ENCODE measurements around the gene SLC25A39. TPM values are rescaled to one million over a fixed set of nuclear protein-coding genes. Genes with fewer than 3 reads are reported as not detected.
"Not testable (repeated sequence)": the region's sequence is repeated elsewhere in the genome, so short reads cannot be mapped to it uniquely, and the experiment has no call there.

SLC25A39 gene
- total and polyA plus RNA-seq, 9 donors: 35.9 to 87.7 (median 70.0) TPM

DNA sequence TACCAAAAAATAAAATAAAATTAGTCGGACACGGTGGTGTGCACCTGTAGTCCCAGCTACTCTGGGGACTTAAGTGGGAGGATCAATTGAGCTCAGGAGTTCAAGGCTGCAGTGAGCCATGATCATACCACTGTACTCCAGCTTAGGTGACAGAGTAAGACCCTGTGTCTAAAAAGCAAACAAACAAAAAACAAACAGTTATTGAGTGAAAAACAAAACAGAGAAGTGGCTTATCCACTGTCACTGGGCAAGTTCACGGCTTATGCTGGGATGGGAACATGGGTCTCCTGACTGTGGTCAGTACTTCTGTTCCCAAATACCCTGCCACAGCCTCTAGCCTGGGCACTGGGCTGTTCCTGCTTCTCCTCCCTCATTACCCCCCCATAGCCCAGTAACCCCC lies 10.9 kb upstream of the SLC25A39 start:
- no peaks in the 10 kb centered on the region for H3K36me3 ChIP-seq (ENCODE audit: control insufficient read depth, insufficient read depth, low read length)
- no peak for DNase-seq
- no peak overlapping the region for H3K4me3 ChIP-seq (ENCODE audit: low read length)
- no peaks in the 10 kb centered on the region for H3K9me3 ChIP-seq (replicated peaks; ENCODE audit: control insufficient read depth, low read depth, low read length)
- H3K4me1 ChIP-seq (ENCODE audit: control insufficient read depth, insufficient read depth, low read length): peaks cover 14% of the 10 kb centered on the region
- H3K27me3 ChIP-seq (ENCODE audit: control insufficient read depth, insufficient read depth, low read length): peaks cover 5% of the 10 kb centered on the region
- 82% methylated on average over 1 of the region's 3 CpGs for WGBS (ENCODE audit: insufficient coverage)
- H3K27ac ChIP-seq (ENCODE audit: low read length): no peak overlapping the region

GRCh38 chr17:44334727-44335126 lies 10.1 kb upstream of the SLC25A39 start:
- DNase-seq: no peak
- H3K9me3 ChIP-seq (replicated peaks; ENCODE audit: control insufficient read depth, low read depth, low read length): no peaks in the 10 kb centered on the region
- peaks cover 14% of the 10 kb centered on the region for H3K4me1 ChIP-seq (ENCODE audit: control insufficient read depth, insufficient read depth, low read length)
- H3K36me3 ChIP-seq (ENCODE audit: control insufficient read depth, insufficient read depth, low read length): no peaks in the 10 kb centered on the region
- no peak overlapping the region for H3K4me3 ChIP-seq (ENCODE audit: low read length)
- no peak overlapping the region for H3K27ac ChIP-seq (ENCODE audit: low read length)
- peaks cover 5% of the 10 kb centered on the region for H3K27me3 ChIP-seq (ENCODE audit: control insufficient read depth, insufficient read depth, low read length)
- WGBS (ENCODE audit: insufficient coverage): 24% methylated on average over 2 of the region's 3 CpGs

DNA sequence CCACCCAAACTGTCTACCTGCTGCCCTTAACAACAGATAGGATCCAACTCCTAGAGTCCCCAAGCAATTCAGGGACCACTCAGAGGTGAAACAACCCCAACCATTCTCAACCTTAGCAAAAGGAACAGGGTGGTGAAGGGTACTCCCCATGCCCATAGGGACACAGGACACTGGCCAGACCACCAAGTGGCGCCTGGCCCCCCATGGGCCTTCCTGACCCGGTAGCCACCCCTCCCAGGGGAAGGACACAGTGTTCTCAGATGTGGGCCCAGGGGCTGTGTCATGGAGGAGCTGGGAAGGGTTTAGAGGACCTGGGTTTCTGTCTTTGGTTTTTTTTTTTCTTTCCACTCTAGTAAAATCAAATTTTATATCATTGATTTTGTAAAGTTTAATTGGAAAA lies 9.7 kb upstream of the SLC25A39 start:
- Histone ChIP-seq H3K27ac (ENCODE audit: low read length) (no peak overlapping the region), H3K9me3 (replicated peaks; ENCODE audit: control insufficient read depth, low read depth, low read length) (no peaks in the 10 kb centered on the region), H3K36me3 (ENCODE audit: control insufficient read depth, insufficient read depth, low read length) (no peaks in the 10 kb centered on the region), H3K4me1 (ENCODE audit: control insufficient read depth, insufficient read depth, low read length) (peaks cover 14% of the 10 kb centered on the region), H3K4me3 (ENCODE audit: low read length) (no peak overlapping the region), H3K27me3 (ENCODE audit: control insufficient read depth, insufficient read depth, low read length) (peaks cover 5% of the 10 kb centered on the region)
- DNase-seq: no peak
- no CpG with 5 or more reads among the region's 2 CpGs for WGBS (ENCODE audit: insufficient coverage)

DNA sequence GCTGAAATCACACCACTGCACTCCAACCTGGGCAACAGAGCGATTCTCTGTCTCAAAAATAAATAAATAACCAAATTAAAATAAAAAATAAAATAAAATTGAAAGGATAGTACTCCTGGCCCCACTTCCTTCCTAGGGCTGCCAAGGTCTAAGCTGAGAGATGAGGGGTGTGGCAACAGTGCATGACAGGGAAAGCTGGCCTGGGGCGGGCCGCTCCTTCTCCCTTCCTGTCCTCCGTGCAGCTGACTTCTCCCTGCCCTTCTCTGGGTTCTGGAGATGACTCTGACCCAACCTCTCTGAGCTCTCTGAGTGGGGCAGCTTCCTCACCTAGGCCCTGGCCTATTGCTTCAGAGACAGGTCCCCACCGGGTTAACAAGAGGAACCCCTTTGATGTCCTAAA lies 8.7 kb upstream of the SLC25A39 start:
- Histone ChIP-seq H3K4me1 (ENCODE audit: control insufficient read depth, insufficient read depth, low read length) (peaks cover 8% of the 10 kb centered on the region), H3K36me3 (ENCODE audit: control insufficient read depth, insufficient read depth, low read length) (no peaks in the 10 kb centered on the region), H3K27ac (ENCODE audit: low read length) (no peak overlapping the region), H3K9me3 (replicated peaks; ENCODE audit: control insufficient read depth, low read depth, low read length) (no peaks in the 10 kb centered on the region), H3K27me3 (ENCODE audit: control insufficient read depth, insufficient read depth, low read length) (peaks cover 5% of the 10 kb centered on the region), H3K4me3 (ENCODE audit: low read length) (no peak overlapping the region)
- no peak for DNase-seq
- 52% methylated on average over 4 of the region's 5 CpGs for WGBS (ENCODE audit: insufficient coverage)

DNA sequence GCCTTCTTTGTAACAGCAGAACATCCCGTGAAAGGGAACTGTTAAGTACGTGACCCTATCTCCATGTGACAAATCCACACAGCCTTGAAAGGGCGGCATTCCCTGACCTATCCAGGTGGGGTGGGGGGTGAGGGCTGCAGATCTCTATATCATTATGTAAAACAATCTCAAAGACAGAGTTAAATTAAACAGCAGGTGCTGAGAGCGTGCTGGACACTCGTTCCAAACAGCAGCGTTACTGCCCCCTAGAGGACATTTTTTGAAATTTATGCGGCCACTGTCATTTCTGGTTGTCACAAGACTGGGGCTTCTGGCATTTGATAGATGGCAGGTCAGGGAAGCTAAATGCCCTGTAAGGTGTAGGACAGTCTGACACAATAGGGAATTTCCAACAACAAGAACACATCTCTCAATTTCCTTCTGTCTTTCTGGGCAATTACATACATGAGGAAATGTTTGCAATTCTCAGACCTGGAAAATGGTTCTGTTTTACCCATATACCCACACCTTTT lies 6.7 kb upstream of the SLC25A39 start:
- WGBS (ENCODE audit: insufficient coverage): 0% methylated on average over 3 of the region's 7 CpGs
- Histone ChIP-seq H3K9me3 (replicated peaks; ENCODE audit: control insufficient read depth, low read depth, low read length) (no peaks in the 10 kb centered on the region), H3K27me3 (ENCODE audit: control insufficient read depth, insufficient read depth, low read length) (peaks cover 3% of the 10 kb centered on the region), H3K4me3 (ENCODE audit: low read length) (no peak overlapping the region), H3K36me3 (ENCODE audit: control insufficient read depth, insufficient read depth, low read length) (no peaks in the 10 kb centered on the region), H3K4me1 (ENCODE audit: control insufficient read depth, insufficient read depth, low read length) (peaks cover 12% of the 10 kb centered on the region), H3K27ac (ENCODE audit: low read length) (no peak overlapping the region)
- DNase-seq: peak; percentile 85

DNA sequence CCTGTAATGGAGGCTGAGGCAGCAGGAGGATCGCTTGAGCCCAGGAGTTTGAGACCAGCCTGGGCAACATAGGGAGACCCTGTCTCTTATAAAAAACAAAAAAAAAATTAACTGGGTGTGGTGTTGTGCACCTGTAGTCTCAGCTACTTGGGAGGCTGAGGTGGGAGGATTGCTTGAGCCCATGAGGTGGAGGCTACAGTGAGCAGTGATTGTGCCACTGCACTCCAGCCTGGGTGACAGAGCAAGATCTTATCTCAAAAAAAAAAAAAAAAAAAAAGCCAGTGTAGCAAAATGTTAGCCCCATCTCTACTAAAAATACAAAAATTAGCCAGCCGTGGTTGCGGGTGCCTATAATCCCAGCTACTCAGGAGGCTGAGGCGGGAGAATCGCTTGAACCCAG lies 5.6 kb upstream of the SLC25A39 start:
- DNase-seq; H3K27ac ChIP-seq (ENCODE audit: low read length); H3K36me3 ChIP-seq (ENCODE audit: control insufficient read depth, insufficient read depth, low read length); H3K27me3 ChIP-seq (ENCODE audit: control insufficient read depth, insufficient read depth, low read length); H3K9me3 ChIP-seq (replicated peaks; ENCODE audit: control insufficient read depth, low read depth, low read length); H3K4me3 ChIP-seq (ENCODE audit: low read length): not testable (repeated sequence)
- no CpG with 5 or more reads among the region's 5 CpGs for WGBS (ENCODE audit: insufficient coverage)
- peaks cover 22% of the 10 kb centered on the region for H3K4me1 ChIP-seq (ENCODE audit: control insufficient read depth, insufficient read depth, low read length)

DNA sequence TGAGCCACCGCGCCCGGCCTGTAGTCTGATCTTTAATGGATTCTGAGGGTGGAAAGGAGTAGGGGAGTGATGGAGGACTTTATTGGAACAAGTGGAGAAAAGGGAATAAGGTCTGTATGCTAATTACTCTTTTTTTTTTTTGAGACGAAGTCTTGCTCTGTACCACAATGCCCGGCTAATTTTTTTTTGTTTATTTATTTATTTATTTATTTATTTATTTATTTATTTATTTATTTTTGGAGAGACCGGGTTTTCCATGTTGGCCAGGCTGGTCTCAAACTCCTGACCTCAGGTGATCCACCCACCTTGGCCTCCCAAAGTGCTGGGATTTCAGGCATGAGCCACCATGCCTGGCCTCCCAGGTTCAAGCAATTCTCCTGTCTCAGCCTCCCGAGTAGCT lies 4.9 kb upstream of the SLC25A39 start:
- H3K36me3 ChIP-seq (ENCODE audit: control insufficient read depth, insufficient read depth, low read length); H3K27me3 ChIP-seq (ENCODE audit: control insufficient read depth, insufficient read depth, low read length); H3K27ac ChIP-seq (ENCODE audit: low read length); DNase-seq; H3K4me3 ChIP-seq (ENCODE audit: low read length); H3K9me3 ChIP-seq (replicated peaks; ENCODE audit: control insufficient read depth, low read depth, low read length): not testable (repeated sequence)
- H3K4me1 ChIP-seq (ENCODE audit: control insufficient read depth, insufficient read depth, low read length): peaks cover 27% of the 10 kb centered on the region
- 92% methylated on average over 4 of the region's 7 CpGs for WGBS (ENCODE audit: insufficient coverage)

DNA sequence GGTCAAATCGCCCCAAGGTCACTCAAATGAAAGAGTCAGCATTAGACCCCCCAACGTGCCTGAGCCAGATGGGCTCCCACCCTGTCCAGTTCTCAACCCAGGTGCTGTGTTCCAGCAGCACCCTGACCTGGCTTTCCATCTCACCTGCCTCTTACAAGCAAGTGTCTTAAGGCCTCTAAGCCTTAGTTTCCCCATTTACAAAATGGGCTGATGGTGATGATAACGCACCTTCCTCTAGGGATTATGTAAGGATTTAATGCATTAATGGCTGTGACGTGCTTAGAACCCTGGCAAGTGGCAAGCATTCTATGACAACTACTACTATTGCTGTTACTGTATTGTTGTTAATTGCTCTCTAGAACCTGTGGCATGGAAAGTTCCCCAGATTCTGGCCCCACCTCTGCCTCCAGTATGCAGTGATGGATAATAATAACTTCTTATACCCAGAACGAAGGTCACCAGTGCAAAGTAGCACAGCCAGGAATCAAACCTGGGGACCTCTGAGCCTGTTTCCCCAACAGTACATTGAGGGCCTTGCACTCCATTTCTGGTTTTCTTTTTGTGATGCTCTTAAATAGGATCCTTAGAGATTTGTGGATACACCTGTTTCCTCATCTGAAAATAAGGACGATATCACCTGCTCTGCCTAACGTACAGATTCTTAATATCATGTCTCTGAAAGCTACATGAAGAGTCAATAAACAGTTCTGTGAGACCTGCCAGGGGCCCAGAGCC lies 3.3 kb upstream of the SLC25A39 start:
- peaks cover 36% of the 10 kb centered on the region for H3K4me1 ChIP-seq (ENCODE audit: control insufficient read depth, insufficient read depth, low read length)
- H3K27me3 ChIP-seq (ENCODE audit: control insufficient read depth, insufficient read depth, low read length): no peaks in the 10 kb centered on the region
- H3K27ac ChIP-seq (ENCODE audit: low read length): no peak overlapping the region
- no peaks in the 10 kb centered on the region for H3K9me3 ChIP-seq (replicated peaks; ENCODE audit: control insufficient read depth, low read depth, low read length)
- WGBS (ENCODE audit: insufficient coverage): 40% methylated on average over 1 of the region's 7 CpGs
- no peak for DNase-seq
- H3K36me3 ChIP-seq (ENCODE audit: control insufficient read depth, insufficient read depth, low read length): no peaks in the 10 kb centered on the region
- H3K4me3 ChIP-seq (ENCODE audit: low read length): no peak overlapping the region

- peak; percentile 99 for DNase-seq
- Histone ChIP-seq H3K27ac (ENCODE audit: low read length) (peak overlapping the region; percentile 13), H3K4me1 (ENCODE audit: control insufficient read depth, insufficient read depth, low read length) (peaks cover 36% of the 10 kb centered on the region), H3K27me3 (ENCODE audit: control insufficient read depth, insufficient read depth, low read length) (no peaks in the 10 kb centered on the region), H3K9me3 (replicated peaks; ENCODE audit: control insufficient read depth, low read depth, low read length) (no peaks in the 10 kb centered on the region), H3K36me3 (ENCODE audit: control insufficient read depth, insufficient read depth, low read length) (peaks cover 5% of the 10 kb centered on the region), H3K4me3 (ENCODE audit: low read length) (no peak overlapping the region)
- 15% methylated on average over 21 of the region's 31 CpGs for WGBS (ENCODE audit: insufficient coverage)
These were observed 2.3 kb upstream of the SLC25A39 start for GRCh38 chr17:44326861-44327444.

DNA sequence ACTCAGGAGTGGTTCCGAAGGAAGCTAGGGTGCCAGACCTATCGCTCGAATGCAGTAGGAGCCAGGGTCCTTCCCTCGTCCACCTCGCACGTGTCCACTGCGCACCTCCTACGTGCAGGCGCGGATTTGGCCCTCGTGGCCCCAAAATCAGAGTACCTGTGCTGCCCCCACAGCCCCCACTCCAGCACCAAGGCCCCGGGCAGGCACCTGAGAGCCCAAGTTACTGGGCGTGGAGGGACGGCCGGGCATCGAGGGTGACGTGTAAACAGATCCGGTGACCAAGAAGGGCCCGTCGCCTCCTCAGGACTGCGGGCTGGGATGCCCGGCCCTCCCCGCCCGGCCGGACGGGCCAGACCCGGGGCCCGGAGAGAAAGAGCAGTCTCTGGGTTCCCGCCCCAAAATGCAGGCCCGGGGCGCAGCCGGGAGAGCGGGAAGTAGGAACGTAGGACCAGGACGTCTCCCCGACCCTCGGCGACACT lies 492 bp downstream of the SLC25A39 start:
- H3K36me3 ChIP-seq (ENCODE audit: control insufficient read depth, insufficient read depth, low read length): peaks cover 33% of the 10 kb centered on the region
- no peaks in the 10 kb centered on the region for H3K9me3 ChIP-seq (replicated peaks; ENCODE audit: control insufficient read depth, low read depth, low read length)
- DNase-seq: no peak
- WGBS (ENCODE audit: insufficient coverage): under 1% methylated on average over 38 of the region's 38 CpGs
- H3K27ac ChIP-seq (ENCODE audit: low read length): no peak overlapping the region
- peaks cover 29% of the 10 kb centered on the region for H3K4me1 ChIP-seq (ENCODE audit: control insufficient read depth, insufficient read depth, low read length)
- H3K4me3 ChIP-seq (ENCODE audit: low read length): peak overlapping the region; percentile 68
- no peaks in the 10 kb centered on the region for H3K27me3 ChIP-seq (ENCODE audit: control insufficient read depth, insufficient read depth, low read length)
